ENCODE measurements around the gene LYRM2. TPM values are rescaled to one million over a fixed set of nuclear protein-coding genes. Genes with fewer than 3 reads are reported as not detected.
A peak's percentile ranks its signal among the peaks of the same experiment; 100 is the strongest.

The LYRM2 gene
- total and polyA plus RNA-seq, 2 of the 8 experiments (the other 6 are each of a cell fraction or from before 2014, with no cell fraction given), result 7.3 to 25.7 TPM

- ChIA-PET CTCF (ENCODE audit: partially characterized antibody) (no interaction called here), POLR2A (ENCODE audit: partially characterized antibody) (no interaction called here)
- H3K23me2 ChIP-seq (ENCODE audit: low read depth, low read length), result no peaks in the 10 kb centered on the region
- 0 out of 2 replicates have a peak overlapping the region, but pooled peaks have one; percentile 27 for H3K27ac ChIP-seq (ENCODE audit: low read depth, low read length)
- H3K4ac ChIP-seq (replicated peaks; ENCODE audit: insufficient read length, low read depth, low read length), result no peak overlapping the region
- H3K36me3 ChIP-seq (ENCODE audit: control insufficient read depth in 2 of 4, insufficient read depth in 4 of 4, low read length in 3 of 4), result peaks cover 53 to 93% (median 79%) of the 10 kb centered on the region in 4 experiments
- H4K5ac ChIP-seq (ENCODE audit: insufficient read length, low read depth, low read length), result no peak overlapping the region
- H2BK120ac ChIP-seq (replicated peaks; ENCODE audit: low read depth, low read length), result no peak overlapping the region
- H3K9ac ChIP-seq (replicated peaks in 1 of 4; ENCODE audit: extremely low read depth in 1 of 4, low read depth in 3 of 4, low read length in 3 of 4), result no peak overlapping the region
- H3K27me3 ChIP-seq (replicated peaks in 1 of 4; ENCODE audit: control insufficient read depth in 3 of 4, extremely low read depth in 1 of 4, insufficient read depth in 3 of 4, low read length in 3 of 4), result no peaks in the 10 kb centered on the region
- H3K4me3 ChIP-seq (ENCODE audit: extremely low read depth in 1 of 4, insufficient read depth in 2 of 4, low read depth in 3 of 4, low read length in 4 of 4), result no peak overlapping the region
- H2BK20ac ChIP-seq (ENCODE audit: low read length), result no peak overlapping the region; the same call in 1 of the 2 replicates
- H3K23ac ChIP-seq (ENCODE audit: insufficient read length), result no peak overlapping the region
- no peak for FAIRE-seq
- peaks cover 12 to 26% (median 20%) of the 10 kb centered on the region in 4 experiments; a peak in 6 of 7 replicates for H3K4me1 ChIP-seq (replicated peaks in 1 of 4; ENCODE audit: control insufficient read depth in 3 of 4, insufficient read depth in 4 of 4, low read length in 3 of 4)
- H3K9me3 ChIP-seq (ENCODE audit: insufficient read depth in 2 of 2, low read depth in 1 of 2, low read length in 1 of 2), result no peaks in the 10 kb centered on the region
- H4K20me1 ChIP-seq (replicated peaks in 1 of 2; ENCODE audit: control insufficient read depth in 1 of 2, insufficient read depth in 2 of 2, low read length in 2 of 2), result no peaks in the 10 kb centered on the region
- no peak overlapping the region for H2AFZ ChIP-seq (ENCODE audit: low read length)
- no peak overlapping the region for H3K18ac ChIP-seq (ENCODE audit: extremely low read depth, low read length)
- H3K14ac ChIP-seq (ENCODE audit: insufficient read length), result no peak overlapping the region
- no peak overlapping the region for H3K56ac ChIP-seq (replicated peaks; ENCODE audit: insufficient read length, low read depth, low read length)
- H3K4me2 ChIP-seq (ENCODE audit: insufficient read depth in 1 of 2, low read depth in 2 of 2, low read length in 2 of 2), result no peak overlapping the region
- no peak overlapping the region for H2BK15ac ChIP-seq (ENCODE audit: low read length)
- no peak overlapping the region for H2AK5ac ChIP-seq (ENCODE audit: low read depth, low read length)
- peaks cover 2% of the 10 kb centered on the region; the same call in 1 of the 2 replicates for H3K79me1 ChIP-seq (ENCODE audit: low read depth, low read length)
- 0 out of 4 replicates have a peak, but pooled peaks cover 0 to 4% of the 10 kb centered on the region in 2 experiments for H3K79me2 ChIP-seq (ENCODE audit: control insufficient read depth in 1 of 2, insufficient read depth in 2 of 2, low read length in 2 of 2)
- H2BK5ac ChIP-seq (ENCODE audit: low read depth, low read length), result peak overlapping the region; percentile 31; the same call in 1 of the 2 replicates
- DNase-seq (ENCODE audit: low read depth in 1 of 2, low spot score in 2 of 2), result no peak
- WGBS, 2 experiments (ENCODE audit: extremely low coverage in 1 of 2, insufficient coverage in 1 of 2, insufficient read length in 1 of 2, insufficient replicate concordance in 2 of 2, low coverage in 1 of 2, low lambda C conversion rate in 2 of 2, missing lambda C conversion rate in 1 of 2), result 90% methylated on average over 7 of the region's 7 CpGs; no CpG with 5 or more reads in 1 of the 2 experiments
- no peak overlapping the region for H2BK12ac ChIP-seq (ENCODE audit: low read depth, low read length)
- H4K8ac ChIP-seq (ENCODE audit: extremely low read depth, insufficient read depth, low read length), result no peak overlapping the region
- TF ChIP-seq RNF2 (IDR thresholded peaks at IDR 0.05; ENCODE audit: borderline replicate concordance, low read depth, low read length, missing control alignments, poor library complexity, severe bottlenecking) (no peak), GABPA (IDR thresholded peaks at IDR 0.05; ENCODE audit: borderline replicate concordance, insufficient read depth, low read length) (no peak), YY1 (IDR thresholded peaks at IDR 0.05; ENCODE audit: low read depth, low read length) (no peak), SP4 (IDR thresholded peaks at IDR 0.05; ENCODE audit: low read length) (no peak), USF2 (IDR thresholded peaks at IDR 0.05; ENCODE audit: low read length) (no peak)
- no peak overlapping the region for H4K91ac ChIP-seq (replicated peaks; ENCODE audit: insufficient read length, low read length)
Measured at GRCh38 chr6:89675949-89676748, 37.6 kb upstream of the LYRM2 start.
